Activated CD8-positive, alpha-beta memory T cell treated with anti-CD3 and anti-CD28 coated beads, Interleukin-2, amount 50 U/mL, for 24 hours (primary cell): ENCODE measurements around the gene ZNF827.

ENCODE experiments used
- DNase-seq: peaks from one replicate; pipeline ENCODE4 v3.0.0-alpha.2; 2020; ENCODE audit errors: extremely low read depth

The ZNF827 gene

DNA sequence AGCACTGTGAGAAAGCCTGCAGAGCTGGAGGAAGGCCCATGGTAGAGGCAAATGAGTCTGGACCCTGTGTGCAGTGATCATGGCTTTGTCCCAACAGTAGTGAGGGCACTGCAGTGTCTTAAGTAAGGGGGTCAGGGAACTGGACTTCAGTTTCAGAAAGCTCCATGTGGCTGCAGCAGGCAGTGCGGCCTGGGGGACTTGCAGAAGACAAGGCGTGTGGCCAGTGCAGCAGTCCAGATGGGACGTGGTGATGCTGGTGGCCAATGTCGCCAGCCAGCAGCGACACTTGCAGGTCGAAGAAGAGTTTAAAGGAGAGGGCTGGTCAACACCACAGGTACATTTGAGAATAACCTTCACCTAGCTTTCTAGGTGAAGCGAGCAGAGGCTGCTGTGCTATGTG is 113.4 kb downstream of the ZNF827 start:
- no peak for DNase-seq

- no peak for DNase-seq
Measured at GRCh38 chr4:145824463-145824862, 114.2 kb downstream of the ZNF827 start.

GRCh38 chr4:145823743-145824142 is 114.9 kb downstream of the ZNF827 start:
- no peak for DNase-seq

GRCh38 chr4:145822581-145822980 is 116.0 kb downstream of the ZNF827 start:
- no peak for DNase-seq

GRCh38 chr4:145822181-145822580 is 116.4 kb downstream of the ZNF827 start:
- no peak for DNase-seq

- DNase-seq, result no peak
Measured at GRCh38 chr4:145821766-145822165, 116.9 kb downstream of the ZNF827 start.

DNA sequence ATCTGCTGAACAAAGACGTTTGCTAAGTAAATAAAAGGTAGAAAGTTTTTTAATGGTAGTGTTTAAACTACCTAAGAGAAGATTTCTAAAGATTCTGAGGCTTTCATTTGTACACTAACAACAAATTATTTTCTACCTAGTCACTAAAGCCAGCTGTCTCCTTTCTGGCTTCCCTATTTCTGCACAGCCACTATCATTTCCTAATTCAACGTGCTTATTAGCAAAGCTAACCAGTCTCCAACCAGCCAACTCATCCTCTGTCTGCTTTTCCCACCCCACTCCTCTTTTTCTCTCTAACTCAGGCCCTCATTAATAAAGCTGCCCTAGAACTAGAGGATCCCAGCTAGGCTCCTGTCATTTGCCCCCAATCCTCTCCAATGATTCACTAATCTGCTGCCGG is 118.2 kb downstream of the ZNF827 start:
- DNase-seq, result no peak

DNA sequence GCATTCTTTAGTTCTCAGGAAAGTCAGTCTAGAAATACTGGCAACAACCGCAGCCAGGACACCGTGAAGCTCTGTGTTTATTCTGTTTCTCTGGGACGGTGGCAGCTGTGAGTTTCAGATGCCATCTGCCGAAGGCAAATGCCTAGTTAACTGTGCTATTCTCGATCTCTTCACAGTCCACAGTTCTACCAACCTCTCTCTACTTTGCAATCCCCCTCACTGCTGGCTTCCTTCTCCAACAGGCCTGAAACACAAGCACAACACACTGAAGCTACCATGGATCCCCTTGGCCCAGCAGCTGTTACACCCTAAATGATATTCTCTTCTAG is 118.8 kb downstream of the ZNF827 start:
- DNase-seq, result no peak

- DNase-seq, result no peak
Measured at GRCh38 chr4:145819101-145819852, 119.3 kb downstream of the ZNF827 start.

DNA sequence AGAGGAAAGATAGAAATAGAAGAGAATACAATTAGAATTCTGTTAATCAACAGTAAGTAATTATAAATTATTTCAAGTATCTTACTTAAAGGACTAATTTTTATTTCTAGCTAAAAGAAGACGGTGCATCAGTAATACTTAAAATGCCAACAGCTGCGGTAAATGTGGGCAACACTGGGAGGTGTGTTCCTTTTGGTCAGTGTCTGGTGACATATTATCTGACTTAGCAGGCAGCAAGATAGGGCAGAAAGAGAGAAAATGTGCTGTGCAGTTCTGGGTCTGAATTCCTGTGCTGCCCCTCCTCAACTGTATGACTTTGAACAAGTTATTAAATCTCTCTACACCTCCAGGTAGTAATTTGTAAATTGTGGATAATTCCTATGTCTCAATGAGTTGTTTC is 120.6 kb downstream of the ZNF827 start:
- DNase-seq, result no peak

- DNase-seq, result no peak
Measured at GRCh38 chr4:145816091-145816490, 122.5 kb downstream of the ZNF827 start.

DNA sequence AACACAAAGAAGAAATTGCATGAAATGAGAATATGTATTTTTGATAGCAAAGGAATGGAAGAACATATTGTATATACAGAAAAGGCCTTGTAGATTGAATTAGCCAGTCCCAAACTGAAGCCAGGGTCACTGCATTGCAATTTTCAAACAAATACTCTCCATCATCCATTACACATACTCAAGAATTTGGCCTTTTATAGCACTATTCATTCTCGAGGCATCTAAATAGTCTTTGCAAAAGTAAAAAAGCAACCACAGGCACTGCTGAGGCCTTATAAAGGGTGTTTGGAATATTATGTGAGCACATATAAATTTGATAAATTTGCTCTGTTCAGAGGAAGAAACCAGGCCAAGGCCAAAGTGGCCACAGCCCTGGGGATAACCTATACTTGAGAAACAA is 123.0 kb downstream of the ZNF827 start:
- DNase-seq, result no peak

GRCh38 chr4:145815027-145815612 is 123.5 kb downstream of the ZNF827 start:
- no peak for DNase-seq

- no peak for DNase-seq
Measured at GRCh38 chr4:145814246-145814645, 124.4 kb downstream of the ZNF827 start.

DNA sequence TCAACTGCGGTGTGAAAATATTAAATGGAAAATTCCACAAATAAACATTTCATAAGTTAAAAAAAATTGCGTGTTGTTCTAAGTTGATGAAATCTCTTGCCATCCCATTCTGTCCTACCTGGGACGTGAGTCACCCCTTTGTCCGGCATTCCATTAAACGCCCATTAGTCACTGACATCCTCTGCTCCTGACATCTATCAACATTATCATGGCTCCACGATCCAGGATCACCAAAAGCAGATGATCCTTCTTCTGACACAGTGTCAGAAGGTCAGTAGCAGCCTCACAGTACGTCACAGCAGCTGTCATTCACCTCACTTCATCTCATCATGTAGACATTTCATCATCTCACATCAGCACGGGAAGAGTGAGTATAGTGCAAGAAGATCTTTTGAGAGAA is 125.7 kb downstream of the ZNF827 start:
- no peak for DNase-seq

- no peak for DNase-seq
Measured at GRCh38 chr4:145808848-145809512, 129.6 kb downstream of the ZNF827 start.

GRCh38 chr4:145808021-145808650 is 130.5 kb downstream of the ZNF827 start:
- no peak for DNase-seq

- no peak for DNase-seq
Measured at GRCh38 chr4:145805490-145805889, 133.1 kb downstream of the ZNF827 start.

DNA sequence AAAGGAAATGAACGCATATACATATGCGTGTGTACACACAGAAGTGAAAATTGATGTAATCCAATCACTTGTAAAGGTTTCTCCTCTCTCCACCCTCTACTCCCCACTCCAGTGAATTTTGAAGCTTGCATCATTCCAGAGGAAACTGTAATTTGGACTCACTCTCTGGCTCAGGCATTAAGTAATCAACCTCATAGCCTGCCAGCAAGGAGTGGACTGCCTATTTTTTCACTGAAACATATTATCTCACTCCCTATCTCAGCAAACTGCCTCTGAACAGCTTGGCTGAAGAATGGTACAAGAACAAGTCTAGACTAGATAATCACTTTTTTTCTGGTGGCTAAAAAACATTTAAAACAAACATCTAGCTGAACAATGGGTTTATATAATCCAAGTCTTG is 134.5 kb downstream of the ZNF827 start:
- DNase-seq, result no peak

DNA sequence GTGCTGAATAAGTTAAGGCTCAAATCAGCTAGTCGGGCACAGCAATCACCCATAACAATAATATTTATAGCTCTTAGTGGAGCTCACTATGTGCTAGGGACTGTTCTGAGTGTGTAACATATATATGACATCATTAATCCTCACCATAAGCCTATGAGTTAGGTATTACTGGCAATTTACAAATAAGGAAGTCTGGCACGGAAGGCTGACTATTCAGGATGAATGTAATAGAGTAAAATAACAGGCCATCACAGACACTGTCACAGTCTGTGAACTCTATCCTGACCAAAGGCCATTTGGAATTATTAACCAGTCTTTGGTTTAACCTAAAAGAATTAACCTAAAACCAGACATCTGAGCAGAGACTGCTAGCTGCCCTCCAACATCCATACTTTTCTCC is 139.4 kb downstream of the ZNF827 start:
- DNase-seq, result no peak

- DNase-seq, result no peak
Measured at GRCh38 chr4:145797278-145797677, 141.3 kb downstream of the ZNF827 start.

GRCh38 chr4:145796346-145796745 is 142.3 kb downstream of the ZNF827 start:
- DNase-seq, result no peak

DNA sequence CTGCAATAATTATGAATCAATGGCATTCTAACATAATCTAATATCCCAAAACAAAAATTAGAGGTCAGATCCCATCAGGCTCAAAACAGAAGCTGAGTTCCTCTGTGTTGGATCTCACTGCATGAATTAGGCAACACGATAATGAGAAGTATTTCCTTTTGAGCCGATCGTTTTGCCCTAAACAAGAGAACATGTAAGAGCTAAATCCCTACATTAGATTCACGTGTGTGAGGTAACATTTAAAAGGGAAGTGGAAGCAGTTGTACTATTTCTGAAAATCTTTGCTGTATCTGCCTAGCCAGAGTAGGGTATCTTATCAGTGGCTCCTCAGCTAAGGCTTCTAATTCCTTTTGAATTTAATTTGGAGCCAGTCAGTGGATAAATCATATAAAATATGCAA is 143.1 kb downstream of the ZNF827 start:
- no peak for DNase-seq
